IPS-NIHi7 (cell line): Measurements from ENCODE around the gene HOXC9.
"Not testable (repeated sequence)": the region's sequence is repeated elsewhere in the genome, so short reads cannot be mapped to it uniquely, and the experiment has no call there.

ENCODE experiments used
- DNase-seq: peaks from one replicate; pipeline ENCODE4 v3.0.0; 2012; ENCODE audit warnings: mixed read lengths; ENCODE audit errors: extremely low spot score

HOXC9 gene

DNA sequence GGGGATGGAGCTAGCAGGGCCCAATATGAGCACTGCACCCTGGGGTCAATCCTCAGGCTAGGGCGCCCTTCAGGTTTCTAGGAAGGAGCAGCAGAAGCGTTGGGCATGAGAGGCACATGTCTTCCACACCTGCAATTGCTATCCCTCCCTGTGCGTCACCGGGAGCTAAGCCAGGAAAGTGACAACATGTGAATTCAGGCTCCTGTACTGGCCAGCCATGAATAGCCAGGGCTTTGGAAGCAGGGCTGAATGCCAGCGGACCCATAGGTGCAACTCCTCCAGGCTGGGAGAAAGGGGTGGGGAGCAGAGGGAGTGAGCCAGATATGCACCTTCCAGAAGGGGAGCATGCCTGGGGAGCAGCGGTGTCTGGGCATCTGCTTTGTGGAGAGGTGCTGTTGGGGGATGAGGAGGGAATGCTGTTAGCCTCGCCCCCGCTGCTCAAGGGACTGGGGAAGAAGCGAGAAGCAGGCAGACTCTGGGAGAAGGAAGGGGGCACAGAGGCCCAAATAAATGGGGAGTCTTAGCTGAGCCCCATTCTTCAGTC is 39.0 kb downstream of the HOXC9 start:
- DNase-seq = no peak

DNA sequence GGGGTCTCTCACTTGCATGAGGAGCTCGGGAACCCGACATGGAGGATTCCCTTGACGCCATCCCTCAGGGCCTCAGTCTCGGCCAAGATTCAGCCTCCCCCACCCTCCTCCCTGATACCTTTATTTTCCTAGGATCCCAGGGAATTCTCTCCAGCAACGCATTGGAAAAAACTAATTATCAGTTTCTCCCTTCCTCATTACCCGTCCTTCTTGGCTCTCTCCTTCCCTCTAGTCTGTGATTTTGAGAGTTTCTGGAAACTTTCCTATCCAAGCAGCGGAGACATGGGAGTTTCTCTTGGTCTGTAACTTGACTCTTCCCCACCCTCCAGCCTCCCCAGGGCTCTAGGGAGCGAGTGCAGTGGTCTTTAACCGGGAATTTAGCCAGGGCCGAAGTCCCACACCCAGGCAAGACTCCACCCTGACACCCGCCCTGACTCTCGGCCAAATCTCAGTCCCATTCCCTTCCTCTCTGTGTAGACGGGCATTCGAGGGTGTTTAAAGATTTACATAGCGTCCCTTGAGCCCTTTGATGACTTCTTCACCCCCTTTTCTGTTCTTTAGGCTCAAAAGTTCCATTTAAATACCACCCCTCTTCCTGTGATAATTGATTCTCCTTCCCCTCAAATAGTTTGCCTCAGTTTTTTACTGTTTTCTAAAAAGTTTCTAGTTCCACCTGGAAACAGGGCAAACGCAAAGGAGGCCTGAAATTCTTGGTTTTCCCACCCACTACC is 39.6 kb downstream of the HOXC9 start:
- DNase-seq = no peak

- no peak for DNase-seq
Measured at GRCh38 chr12:54040148-54040494, 40.2 kb downstream of the HOXC9 start.

DNA sequence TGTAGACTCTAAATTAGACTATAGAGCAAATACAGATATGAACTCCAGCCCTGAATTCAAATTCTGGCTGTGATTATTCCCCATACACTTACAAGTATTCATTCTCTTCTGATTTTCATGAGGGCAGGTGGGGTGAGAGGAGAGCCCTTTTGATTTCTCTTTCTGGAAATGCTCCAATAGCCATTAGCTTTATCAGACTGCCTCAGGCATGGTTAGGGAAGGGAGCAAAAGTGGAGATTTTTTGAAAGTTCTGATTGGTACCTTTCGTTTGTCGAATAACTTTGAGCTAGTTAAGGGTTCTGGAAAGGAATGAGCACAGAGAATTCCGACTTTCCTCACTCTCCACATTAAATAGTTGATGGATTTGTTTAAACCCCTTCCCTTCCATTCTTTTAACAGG is 40.7 kb downstream of the HOXC9 start:
- no peak for DNase-seq

DNA sequence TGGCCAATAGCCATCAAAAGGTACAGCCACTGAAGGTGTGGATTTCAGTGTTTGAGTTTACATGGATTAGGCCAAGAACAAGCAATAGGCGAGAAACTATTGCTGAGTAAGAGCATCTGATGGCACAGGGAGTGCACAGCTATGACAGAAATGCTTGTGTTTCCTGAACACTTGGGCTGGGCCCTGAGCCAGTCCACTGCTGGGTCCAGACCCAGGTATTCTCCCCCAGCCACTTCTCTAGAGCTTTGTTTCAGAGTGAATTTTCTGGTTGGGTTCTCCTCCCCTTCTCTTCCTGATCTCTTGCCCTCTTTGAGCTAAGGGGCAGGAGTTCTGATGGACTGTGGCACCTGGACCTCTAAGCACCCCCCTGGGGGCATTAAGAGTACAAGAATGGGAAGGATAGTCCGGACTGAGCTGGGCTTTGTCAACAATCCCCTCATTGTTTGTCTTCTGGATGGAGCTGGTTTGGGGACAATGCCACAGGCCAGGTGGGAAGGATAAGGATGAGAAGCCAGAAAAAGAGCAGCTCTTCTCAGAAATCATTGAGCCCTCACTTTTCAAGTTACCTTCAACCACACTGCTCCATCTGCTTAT is 41.2 kb downstream of the HOXC9 start:
- no peak for DNase-seq

DNA sequence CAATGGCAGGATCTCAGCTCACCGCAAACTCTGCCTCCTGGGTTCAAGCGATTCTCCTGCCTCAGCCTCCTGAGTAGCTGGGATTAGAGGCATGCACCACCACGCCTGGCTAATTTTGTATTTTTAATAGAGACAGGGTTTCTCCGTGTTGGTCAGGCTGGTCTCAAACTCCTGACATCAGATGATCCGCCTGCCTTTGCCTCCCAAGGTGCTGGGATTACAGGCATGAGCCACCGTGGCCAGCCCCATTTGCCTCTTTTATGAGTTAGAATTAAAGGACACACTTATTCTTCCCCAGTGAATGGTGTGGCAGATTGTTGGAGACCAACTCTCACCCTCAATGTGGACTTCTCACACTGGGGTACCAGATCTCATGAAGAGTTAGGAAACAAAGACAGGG is 42.1 kb downstream of the HOXC9 start:
- DNase-seq = not testable (repeated sequence)

DNA sequence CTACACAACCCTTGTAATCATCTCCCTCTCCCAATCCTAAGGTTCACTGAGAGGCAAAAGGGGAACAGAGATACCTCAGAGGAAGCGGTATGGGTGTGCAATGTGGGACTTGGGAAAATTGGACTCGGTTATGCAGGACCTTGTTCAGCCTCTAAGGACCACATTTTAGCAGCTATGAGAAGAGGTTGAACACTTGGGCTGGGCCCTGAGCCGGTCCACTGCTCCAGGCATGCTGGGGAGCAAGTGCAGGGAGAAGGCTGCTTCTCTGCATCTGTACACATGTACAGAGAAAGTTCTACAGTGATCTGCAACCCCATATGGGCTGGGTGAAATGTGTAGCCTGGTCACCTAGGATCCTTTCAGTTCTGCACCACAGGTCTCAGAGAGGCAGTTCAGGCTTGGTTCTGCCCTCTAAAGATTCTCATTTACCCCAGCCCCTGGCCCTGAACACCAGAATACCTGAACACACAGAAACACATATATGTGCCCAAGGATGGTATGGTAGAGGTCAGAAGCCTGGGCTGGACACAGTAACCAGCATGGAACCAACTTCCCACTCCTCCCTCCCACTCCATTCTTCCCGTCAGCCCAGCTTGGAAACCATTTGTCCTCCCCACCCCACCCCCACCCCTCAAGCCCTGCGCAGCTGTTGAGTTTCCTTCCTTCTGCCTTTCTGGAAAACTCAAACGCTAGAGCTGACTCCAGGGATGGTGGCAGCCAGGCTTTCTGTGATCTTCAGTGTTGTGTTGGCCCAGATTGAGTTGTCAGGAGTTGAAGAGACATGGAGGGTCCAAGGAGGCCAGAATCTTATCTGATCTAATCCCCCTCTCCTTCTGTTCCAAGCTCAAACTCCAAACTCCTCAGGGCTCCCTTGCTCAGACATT is 43.3 kb downstream of the HOXC9 start:
- no peak for DNase-seq

DNA sequence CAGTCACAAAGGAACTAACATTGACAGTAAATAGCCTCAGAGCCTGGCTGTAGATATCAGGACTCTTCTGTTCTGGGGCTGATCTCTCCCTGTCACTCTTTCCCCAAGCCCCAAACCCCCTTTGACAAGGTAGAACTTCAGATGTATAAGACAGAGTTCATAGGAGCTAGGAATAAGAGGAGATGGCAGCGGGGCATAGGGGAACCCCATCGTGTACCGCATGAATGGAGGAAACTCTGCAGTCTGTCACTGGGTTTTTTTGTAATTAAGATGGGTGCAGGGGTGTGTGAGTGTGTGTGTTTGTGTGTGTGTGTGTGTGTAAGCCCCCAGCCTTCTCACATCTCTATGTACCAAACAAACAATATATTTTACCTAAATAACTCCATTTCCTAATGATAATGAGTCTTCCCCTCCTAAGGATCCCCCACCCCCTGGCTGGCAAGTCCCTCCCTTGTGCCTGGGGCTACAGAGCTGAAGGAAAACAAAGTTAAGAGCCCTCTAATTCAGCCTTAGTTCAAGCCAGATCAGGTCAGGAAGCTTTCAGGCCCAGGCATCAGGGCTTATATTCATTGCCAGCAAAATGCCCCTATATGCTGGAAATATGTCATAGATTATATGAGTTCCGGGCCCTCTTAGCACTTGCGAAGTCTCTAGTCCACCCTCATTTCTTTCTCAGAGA is 44.6 kb downstream of the HOXC9 start:
- no peak for DNase-seq

DNA sequence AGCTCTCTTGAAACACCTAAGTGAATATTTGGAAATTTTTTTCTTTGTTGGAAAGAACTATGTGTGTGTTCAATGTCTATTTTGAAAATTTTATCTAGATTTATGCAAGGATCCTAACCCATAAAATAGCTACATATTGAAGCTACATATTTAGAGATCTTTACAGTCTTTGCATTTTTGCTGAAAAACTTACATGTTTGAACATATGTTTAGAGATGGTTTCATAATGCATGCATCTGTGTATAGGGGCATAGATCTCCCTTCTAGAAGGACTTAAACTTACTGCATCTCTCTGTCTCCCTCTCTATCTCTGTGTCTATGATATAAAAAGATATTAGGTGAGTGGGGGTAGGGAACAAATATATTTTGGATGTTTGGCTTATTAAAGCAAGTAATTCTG is 45.4 kb downstream of the HOXC9 start:
- DNase-seq = no peak

DNA sequence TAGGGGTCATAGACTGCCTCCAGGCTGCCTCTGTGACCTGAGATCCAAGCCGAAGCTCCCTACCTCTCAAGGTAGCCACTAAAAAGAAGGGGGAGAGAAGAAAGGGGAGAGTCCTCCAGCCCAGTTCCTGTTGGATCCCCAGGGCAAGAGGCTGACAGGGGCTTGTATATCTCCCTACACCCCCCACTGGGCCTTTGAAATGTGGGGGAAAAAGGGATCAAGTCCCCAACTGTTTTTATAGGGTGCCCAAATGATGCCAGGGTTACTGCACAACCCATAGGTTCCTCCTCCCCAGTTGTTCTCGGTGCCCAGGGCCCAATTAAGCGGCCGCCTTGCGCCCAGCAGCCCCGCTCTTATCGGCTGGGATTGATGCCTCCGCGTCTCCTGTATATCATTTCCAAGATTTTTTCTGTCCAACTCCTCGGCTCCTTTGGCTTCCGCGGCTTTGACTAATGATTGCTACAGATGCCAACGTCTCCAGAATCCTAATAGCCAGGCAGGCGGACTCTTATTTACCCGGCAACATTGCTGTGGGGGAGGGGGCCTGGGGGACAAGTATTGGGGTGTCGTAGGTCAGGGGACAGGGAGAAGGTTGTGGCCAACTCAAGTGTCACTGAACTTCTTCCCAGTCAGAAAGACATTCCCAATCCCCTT is 46.0 kb downstream of the HOXC9 start:
- no peak for DNase-seq

- peak; percentile 22 for DNase-seq
Measured at GRCh38 chr12:54046809-54047159, 46.8 kb downstream of the HOXC9 start.

GRCh38 chr12:54047160-54047963 is 47.4 kb downstream of the HOXC9 start:
- peak; percentile 40 for DNase-seq

DNA sequence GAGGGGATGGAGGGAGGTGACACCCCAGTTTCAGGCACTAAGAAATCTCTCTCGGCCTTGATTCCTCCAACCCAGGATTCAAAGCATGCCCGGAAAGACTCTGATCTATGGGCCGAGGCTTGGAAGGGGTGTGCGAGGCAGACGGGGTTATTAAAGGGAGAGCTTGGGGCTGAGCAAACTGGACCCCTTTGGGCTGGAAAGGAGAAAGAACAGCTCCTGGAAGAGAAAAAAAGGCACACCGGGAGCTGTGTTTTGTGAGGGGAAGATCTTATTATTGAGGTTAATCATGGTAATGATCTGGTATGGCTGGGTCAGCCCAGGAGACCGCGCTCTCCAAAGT is 48.0 kb downstream of the HOXC9 start:
- no peak for DNase-seq

DNA sequence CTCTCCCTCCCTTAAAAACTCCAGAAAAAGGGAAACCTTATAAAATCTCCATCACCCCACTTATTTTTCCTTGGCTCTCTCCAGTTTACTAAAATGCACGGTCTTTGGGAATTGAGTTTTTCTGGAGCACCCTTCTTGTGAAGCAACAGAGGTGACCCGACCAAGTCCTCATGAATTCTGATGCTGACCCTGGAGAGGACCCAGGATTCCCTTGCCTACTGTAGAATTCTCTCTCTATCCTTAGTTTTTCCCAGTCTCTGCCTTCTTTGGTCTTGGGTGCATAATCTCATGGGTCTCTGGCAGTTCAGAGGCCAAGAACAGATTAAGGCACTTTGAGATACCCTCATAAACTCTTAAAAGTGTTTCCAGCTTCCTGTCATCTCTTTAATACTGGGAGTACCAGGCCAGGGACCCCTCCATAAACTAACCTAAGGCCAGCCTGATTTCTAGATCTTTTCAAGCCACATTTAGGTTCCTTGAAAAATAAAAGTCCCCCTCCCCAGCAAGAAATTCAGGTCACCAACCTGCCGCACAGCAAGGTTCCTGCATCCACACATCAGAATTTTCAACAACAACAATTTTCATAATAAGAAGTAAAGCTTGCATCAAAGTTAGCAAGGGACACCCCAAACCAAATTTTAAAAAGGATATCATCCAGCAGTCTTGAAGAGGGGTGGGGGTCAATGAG is 48.6 kb downstream of the HOXC9 start:
- DNase-seq = no peak

DNA sequence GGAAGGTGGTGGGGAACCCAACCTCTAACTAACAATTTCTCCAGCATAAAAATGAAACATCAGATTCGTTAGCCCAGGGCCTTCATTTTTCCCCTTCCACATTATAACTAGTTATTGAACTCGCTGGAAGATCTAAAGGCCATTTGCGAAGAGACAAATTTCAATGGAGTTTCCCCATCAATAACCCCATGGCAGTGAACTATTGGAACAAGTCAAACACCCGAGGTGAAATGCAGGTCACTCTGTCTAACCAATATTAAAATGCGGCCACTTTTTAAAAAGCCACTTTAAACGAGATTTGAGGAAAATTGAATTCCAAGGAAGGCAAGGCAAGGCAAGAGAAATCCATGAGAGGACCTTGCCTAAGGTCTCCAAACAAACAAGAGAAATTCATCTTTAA is 49.1 kb downstream of the HOXC9 start:
- DNase-seq = no peak

DNA sequence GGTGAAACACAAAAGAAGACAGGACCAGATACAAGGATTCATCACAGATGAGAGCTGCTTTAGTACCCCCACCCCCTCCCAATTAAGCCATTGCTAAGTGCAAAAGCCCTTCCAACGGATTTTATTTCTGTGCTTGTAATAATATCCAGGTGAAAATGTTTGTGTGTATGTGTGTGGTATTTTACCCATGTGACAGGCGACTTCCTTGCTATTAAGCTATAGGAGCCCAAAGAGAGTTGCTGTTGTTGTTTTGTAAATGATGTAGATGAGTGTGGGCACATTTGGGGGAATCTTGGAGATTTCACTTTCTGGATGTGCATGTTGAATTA is 50.5 kb downstream of the HOXC9 start:
- DNase-seq = no peak

GRCh38 chr12:54051026-54051842 is 51.3 kb downstream of the HOXC9 start:
- DNase-seq = peak; percentile 27

DNA sequence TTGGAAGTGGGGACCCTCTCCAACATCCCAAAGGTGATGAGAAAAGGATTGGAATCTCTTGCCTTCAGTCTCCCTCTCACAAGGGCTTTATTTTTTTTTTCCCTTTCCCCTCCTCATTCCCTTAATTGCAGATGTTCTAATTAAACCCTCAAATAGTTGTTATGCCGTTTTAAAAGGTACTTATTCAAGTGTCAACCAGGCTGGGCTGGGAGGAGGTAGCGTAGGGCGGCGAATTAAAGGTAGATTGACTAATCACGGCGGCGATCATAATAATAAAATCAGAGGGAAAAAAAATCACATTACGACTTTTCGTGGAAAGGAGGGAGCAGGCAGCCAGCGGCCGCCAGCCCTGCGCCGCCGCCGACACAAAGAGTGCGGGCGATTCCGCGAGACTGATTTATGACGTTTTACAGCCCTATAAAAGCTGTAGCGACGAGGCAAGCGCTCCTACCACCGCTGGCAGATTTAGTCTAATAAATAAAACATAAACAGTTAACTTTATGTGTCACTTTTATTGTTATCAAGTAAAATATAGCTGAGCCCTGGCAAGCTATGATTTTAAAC is 52.0 kb downstream of the HOXC9 start:
- DNase-seq = no peak

- no peak for DNase-seq
Measured at GRCh38 chr12:54052438-54053002, 52.6 kb downstream of the HOXC9 start.
